ENCODE data around the gene CLUH.
"Not testable (repeated sequence)": the region's sequence is repeated elsewhere in the genome, so short reads cannot be mapped to it uniquely, and the experiment has no call there.

The CLUH gene

DNA sequence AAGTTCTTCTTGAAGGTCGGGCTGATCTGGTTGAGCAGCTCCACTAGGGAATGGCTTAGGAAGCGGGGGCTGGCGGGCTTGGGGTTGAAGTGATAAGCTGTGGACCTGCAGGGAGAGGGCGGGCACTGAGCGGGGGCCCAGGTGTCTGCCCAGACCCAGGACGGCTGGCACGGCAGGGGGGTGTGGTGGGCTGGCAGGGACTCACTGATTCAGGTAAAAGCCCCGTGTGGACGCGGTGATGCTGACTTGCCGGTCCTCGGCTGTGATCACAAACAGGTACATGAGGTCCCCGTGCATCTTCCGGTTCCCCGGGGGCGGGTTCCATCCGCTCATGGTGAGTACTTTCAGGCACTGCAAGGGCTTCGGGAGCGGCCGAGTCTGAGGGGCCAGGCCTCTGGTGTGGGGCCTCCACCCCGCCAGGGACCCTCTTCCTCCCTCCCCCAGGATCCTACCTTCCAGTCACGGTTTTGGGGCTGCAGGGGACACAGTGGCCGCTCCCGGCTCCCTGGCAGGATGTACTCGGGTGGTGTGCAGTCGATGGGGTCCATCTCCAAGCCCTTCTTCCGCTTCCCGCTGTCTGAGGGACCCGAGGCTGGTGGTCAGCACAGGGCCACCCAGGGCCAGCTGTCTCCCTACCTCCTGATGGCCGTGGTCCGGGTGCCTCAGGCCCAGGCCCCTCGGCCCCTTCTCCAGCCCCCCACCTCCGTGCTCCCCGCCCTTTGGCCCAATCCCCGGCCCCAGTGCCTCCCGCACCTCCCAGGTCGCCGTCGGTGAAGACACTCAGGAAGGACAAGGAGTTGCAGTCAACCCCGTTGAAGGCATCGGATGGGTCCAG, 10.2 kb downstream of the CLUH start:
- DNase-seq = no peak

DNA sequence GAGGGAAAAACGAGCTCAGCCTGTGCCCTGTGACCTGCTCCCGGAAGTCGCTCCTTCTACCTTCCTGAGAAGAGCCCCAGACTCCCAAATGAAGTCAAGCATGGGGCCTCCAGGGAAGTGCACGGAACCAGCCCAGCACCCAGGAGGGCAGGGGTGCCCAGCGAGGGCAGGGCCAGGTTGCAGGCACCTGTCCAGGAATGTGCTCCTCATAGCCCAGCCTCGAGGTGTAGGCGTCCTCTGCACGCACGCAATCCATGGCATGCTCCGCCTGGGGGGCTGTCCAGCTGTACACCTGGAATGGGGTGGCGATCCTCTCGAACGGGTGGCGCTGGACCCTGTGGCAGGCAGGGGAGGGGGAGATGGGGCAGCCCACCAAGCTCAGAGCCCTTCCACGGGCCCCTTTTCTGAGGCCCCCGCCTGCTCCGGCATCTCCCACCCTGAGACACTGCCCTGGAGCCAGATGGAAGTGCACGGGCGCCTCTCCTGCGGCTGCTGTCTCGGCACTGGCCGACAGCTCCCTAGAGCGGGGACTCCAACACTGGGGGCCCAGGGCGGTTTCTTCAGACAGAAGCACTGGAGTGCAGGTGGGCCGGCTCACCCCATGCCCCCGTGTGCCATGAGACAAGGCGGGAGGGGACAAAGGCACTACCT, 10.9 kb downstream of the CLUH start:
- DNase-seq = no peak

DNA sequence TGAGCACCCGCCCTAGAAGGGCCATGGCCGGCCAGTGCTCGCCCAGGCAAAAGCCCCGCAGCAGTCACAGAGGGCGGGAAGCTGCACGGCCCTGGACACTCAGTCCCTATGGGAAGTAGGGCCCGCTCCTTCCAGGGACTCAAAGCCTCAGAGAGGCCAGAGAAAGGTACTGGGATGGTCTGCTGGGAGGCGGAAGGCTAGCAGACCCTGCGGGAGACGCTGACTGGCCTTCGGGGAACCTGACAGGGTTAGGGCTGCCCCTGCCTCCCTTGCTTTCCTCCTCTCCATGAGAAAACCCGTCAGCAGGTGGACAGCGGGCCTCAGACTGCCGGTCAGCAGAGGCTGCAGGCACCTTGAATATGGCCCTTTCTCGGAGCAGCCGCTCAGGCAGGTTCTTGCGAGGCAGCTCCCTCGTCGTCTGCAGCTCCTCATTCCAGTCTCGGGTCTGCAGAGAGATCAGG, 11.5 kb downstream of the CLUH start:
- no peak for DNase-seq

DNA sequence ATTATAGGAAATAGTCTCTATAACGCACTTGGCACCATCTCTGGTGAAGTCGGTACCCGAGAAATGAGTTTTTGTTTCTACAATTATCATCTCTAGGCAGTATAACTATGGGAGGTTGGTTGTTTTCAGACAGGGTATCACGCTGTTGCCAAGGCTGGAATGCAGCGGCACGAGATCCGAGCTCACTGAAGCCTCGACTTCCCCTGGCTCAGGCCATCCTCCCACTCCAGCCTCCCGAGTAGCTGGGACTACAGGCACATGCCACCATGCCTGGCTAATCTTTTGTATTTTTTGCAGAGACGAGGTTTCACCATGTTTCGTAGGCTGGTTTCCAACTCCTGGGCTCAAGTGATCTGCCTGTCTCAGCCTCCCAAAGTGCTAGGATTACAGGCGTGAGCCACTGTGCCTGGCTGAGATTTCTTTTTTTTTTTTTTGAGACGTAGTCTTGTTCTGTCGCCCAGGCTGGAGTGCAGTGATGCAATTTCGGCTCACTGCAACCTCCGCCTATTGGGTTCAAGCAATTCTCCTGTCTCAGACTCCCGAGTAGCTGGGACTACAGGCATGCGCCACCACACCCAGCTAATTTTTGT, 12.3 kb downstream of the CLUH start:
- not testable (repeated sequence) for DNase-seq

DNA sequence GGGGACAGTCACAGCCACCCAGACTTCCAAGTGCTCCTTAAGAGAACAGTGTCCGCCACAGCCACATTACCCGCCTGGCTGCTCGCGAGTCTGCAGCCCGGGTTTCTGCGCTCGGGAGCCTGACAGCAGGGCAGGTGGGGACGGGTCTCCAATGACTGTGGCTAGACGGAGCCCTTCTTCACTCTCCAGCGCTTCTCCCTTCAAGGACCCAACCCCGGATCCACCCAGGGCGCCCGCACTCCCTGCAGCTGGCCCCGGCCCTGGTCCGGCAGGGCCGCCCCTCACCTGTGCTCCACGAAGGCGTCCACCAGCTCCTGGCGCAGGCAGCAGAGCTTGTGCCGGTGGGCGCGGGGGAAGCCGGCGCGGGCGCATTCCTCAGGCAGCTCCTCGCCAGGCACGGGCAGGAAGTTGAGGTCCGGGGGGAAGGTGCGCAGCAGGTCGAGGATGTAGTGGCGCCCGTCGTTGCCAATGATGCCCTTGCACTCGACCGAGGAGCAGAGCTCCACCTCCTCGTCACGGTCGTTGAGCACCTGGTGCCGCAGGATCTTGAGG, 13.9 kb downstream of the CLUH start:
- DNase-seq = no peak

DNA sequence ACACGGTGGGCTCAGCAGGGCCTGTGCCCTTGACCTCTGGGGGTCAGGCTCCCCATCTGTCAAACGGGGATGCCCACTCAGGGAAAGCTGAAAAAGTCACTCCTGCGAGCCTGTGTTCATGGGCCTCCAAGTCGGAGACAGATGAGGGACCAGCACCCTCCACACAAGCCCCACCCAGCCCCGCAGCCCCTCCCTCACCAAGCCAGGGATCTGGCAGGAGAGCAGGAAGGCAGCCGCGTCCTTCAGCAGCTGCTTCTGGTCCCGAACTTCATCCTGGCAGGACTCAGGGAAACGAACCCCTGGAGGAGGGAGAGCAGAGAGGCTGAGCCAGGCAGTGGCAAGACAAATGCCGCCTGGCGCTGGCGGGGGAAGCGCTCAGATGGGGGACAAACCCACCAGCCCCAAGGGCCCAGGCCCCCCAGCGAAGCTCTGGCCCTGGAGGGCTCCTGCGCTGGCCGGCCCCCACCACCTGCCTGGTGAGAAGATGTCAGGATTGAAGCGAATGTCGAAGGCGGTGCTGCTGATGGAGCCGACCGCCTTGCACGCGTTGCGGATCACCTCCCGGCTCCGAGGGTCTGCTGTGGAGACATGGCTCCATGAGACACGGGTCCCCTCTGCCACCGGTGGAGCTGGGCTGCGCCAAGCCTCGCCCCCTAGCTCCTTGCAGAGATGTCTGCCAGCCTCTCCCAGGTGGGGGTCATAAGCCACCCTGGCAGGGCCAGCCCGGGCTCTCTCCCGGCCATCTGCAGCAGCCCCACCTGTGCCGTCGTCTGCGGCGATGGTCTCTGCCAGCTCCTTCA, 15.4 kb downstream of the CLUH start:
- DNase-seq = no peak

DNA sequence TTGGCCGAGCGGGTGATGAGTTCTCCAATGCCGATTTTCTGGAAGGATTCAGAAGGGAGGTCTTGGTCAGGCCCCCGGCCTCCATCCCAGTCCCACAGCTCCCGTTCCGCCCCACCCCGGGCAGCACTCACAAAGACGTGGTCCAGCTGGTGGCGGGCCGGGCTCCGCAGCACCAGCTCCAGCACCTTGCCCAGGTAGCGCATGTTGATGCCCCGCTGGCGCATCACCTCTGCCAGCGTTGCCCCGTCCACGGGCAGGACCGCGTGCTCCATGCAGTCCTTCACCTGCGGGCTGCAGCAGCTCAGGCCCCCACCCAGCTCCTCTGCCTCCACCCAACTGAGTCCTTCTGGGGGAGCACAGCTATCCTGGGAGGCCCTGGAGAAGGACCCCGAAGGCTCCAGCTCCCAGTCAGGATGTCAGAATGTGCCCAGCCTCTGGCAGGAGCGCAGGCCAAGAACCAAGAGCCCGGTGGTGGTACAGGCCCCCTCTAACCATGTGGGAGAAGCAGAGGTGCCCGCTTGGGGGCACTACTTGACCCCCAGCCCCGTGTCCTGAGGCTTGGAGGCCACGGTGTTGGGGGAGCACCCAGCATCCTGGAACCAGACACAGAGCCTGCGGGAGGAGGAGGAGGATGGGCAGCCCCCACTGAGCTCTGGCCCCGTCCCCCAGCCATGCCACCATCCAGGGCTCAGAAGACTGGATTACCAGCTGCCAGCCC, 16.2 kb downstream of the CLUH start:
- DNase-seq = no peak

DNA sequence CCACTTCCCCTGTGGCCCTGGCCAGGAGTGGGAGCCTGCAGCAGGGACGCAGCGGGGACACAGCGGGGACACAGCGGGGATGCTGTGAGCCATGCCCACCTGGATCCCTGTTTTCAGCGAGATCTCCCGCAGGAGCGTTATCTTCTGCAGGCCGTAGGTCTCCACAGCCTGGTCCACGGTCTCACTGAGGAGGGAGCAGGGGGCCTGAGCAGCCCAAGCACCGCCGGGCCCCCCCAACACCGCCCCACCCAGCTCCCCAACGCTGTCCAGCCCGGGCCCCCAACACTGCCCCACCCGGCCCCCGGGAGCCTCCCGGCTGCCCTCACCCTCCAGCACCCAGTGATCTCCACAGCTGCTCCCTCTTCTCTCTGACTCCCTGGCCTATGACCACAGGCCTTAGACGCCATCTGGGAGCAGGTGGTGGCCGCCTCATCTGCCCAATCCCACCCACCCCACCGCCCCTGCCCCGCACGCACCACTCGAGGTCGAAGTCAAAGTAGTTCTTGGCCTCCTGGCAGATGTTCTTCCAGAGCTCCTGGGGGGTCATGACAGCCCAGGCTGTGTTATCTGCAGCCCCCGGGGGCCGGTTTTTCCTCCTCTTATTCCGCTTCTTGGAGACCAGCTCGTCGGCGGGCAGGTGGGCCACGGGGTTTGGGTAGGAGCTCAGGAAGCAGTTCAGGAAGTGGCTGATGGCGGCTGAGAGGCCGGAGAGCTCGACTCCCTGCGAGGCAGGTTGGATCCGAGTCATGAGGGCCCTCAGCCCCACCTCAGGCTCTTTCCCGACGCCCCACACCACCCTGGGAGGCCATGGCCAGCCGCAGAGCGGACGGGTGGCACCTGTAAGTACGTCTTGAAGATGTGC, 17.0 kb downstream of the CLUH start:
- DNase-seq = no peak

DNA sequence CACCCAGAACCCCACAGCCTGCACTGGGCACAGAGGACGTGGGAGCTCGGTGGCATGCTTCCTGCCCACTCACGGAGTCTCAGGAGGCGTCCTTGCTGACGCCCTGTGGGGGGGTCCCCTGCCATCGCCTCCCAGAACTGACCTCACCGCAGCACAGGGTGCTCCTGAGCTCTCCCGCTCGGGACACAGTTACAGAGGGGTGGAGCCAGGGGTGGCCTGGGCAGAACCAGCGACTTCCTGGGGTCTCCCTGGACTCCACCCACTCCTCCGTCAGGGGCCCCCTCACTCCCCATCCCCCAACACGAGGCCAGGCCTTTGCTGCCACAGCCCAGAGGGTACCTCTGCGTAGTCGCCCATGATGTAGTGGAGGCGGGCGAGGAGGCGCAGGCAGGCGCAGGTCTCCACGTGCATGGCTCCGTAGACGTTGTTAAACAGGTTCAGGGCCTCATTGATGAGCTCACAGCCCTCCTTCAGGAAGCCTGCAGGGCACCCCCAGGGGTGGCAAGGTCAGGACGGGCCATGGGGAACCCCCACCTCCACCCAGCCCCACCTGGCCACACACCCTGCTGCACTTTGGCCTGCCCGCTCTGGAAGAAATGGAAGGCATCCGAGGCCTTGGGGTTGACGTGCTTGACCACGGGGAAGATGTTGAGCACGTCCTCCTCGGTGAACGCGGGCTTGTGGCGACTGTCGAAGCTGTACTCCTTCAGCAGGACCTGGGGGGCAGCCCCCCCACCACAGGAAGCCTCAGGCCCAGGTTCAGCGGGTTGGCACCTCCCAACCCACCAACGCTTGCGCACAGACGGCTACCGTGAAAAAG, 17.8 kb downstream of the CLUH start:
- DNase-seq = no peak

DNA sequence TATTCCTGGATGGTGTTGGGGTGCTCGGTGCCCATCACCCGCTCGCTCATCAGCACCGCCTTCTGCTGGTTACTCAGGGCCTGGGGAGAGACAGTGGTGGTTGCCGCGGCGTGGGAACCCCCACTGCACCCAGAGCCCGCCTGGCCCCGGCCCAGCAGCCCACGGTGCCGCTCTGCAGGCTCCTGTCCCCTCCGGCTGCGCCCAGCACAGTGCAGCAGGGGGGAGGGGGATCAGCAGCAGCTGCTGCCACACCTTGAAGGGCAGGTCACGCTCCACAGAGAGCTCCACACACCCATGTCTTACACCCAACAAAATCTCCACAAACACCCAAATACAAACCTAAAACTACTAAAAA, 18.8 kb downstream of the CLUH start:
- DNase-seq = no peak

DNA sequence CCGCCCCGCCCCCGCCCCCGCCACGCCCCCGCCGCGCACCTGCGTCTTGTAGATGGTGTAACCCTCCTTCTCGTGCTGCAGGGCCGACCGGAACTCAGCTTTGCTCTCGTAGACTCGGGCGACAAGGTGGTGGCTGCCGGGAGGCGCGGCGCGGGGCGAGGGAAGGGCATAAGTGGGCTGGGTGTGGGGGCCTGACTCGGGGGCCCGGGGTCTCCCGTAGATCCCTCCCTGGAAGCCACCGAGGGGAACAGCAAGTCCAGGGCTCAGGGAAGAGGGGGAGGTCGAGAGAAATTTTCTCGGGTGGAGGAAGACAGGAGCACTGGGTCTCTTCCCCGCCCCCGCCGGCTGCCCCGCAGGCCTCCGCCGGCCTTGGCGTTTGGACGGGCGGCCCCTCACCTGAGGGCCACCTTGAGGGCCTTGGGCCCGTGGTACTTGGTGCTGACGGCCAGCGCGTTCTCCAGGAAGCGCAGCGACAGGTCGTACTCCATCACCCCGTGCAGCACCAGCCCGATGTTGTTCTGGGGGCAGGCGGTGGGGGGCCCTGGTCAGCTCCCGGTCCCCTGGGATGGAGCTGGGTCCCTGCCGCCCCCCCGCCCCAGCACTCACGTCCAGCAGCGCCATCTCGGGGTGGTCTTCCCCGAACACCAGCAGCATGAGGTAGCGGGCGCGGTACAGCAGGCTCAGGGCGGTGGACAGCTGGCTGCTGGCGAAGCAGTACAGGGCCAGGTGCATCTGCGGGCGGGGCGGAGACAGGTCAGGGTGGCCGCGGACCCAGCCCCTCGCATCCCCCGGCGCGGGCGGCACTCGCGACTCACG, 19.4 kb downstream of the CLUH start:
- no peak for DNase-seq

DNA sequence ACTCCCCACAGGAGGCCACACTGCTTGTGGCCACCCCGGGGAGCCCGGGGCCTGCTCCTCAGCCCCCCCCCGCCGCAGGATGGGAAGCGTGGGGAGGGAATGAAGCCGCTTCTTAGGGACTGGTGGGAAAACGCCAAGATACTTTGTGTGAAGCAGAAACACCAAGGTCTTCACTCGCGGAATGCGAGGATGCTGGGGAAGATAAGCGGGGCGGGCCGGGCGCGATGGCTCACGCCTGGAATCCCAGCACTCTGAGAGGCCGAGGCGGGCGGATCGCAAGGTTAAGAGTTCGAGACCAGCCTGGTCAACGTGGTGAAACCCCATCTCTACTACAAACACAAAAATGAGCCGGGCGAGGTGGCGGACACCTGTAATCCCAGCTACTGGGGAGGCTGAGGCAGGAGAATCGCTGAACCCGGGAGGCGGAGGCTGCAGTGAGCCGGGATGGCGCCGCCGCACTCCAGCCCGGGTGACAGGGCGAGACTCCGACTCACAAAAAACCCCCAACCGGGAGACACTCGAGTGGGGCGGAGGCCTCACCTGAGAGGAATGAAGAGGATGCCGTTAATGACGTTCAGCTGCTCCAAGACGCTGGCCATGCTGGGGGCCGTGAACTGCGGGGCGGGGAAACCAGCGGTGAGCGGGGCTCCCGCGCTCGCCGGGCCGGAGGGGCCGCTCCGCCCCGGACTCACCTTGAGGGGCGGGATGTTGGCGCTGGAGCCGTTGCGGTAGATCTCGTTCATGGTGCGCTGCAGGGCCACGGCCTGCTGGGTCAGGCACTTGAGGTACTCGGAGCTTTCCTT, 20.3 kb downstream of the CLUH start:
- DNase-seq = no peak

DNA sequence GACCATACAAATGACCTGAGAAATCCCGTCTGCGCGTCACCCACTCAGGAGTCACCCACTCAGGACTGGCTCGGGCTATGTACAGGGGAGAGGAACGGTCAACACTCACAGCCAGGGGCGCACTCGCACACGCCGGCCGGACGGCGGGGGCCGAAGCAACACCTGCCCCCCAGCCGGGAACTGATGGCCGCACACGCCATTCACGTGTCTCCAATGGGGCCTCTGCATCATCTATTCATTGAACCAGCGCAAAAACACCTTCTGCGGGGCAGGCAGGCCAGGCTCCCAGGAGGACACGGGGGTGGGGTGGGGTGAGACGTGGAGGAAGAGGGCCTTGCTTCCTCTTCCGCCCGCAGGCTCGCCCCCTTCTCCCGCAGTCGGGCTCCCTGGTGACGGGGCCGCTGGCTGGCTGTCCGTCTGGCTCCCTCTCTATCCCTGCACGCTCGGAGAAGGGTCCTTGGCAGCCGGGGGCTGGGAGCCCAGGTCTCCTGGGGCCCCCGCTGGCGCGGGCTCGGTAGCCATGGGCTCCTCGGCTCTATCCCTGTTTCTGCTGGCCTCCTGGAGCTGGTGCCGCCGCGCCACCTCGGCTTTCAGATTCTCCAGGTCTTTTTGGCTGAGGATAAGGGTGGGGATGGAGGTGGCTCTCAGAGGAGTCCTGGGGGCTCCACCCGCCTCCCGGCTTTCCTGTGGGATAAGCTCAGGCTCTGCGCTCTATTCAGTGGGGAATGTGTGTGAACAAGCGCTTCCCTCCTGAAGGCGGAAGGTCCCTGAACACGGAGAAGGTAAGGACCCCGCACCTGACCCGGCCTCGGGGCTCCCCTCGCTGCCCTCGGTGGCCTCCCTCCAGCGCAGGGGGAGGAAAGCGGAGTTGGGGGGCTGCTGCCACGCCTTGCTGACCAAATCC, 21.1 kb downstream of the CLUH start:
- peak; percentile 47 for DNase-seq

DNA sequence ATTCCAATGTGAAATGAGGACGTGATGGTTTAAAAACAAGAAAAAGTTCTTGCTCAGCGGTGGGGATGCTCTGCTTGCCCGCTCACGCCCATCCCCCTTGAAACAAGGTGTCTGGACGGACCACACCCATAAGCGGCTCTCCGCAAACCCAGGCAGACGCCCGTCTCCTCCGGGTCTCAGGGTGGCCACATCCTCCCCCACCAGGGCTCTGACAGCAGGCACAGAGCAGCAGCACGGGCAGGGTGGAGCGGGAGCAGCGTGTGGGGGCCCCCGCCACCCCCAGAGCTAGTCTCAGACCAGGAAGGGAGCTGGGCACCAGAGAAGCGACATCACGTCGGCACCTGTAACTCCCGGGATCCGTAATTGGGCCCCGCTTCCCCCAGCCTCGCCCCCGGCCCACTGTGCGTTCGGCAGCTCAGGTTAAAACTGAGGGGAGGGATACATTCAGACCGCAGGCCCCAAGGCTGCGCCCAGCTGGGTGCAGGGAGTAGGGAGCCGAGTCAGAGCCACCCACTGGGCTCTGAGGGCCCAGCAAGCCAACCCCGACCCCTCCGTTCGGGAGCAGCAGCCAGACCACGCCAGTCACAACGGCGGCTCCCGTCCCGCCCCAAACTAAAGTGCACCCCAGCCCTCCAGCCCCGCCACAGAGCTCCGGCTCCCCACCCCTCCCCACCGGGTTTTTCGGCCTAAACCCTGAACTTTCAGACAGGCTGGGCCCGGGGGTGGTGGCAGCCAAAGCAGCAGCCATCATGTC, 22.0 kb downstream of the CLUH start:
- peak; percentile 19 for DNase-seq

DNA sequence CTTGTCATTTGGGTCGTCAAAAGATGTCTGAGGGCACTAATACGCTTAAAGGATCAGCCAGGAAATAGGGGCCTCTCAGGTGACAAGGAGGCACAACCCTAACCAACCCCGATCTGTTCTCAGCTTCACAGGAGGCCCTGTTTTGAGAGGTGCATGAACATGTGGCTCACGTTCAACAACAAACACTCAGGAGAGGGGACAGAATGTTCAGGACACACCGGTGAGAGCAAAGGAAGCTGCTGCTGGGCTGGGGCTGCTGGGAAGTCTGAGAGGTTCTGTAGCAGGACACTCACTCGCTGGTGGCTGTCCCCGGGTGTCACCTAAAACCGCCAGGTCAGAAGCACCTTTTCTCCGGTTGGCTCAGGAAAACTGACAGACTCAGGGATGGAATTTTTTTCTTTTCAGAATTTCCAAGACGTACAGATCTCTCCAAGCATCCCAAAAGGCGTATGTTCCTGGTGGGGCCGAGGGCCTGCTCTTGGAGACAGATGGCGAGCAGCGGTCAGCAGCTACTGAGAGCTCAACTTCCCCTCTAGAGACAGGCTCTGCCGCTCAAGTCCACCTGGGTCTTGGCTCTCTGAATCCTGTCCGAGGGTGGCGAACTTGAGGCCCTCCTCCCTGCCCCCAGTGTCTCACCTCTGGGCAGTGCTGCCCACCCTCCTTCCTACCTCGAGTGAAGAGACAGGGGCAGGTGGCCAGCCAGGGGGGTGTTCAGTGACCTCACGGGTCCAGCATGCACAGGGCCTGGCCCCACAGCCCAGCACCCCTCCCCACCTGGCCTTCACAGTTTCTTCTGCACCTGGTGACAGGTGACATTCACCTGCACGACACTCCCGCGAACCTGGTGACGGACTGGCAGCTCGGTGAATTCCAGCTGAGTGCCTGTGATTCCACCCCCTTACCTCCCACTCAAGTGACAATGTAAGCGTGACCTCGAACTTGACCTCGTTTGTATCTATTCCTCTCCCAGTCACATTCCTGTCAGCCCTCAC, 22.9 kb downstream of the CLUH start:
- DNase-seq = peak; percentile 32

DNA sequence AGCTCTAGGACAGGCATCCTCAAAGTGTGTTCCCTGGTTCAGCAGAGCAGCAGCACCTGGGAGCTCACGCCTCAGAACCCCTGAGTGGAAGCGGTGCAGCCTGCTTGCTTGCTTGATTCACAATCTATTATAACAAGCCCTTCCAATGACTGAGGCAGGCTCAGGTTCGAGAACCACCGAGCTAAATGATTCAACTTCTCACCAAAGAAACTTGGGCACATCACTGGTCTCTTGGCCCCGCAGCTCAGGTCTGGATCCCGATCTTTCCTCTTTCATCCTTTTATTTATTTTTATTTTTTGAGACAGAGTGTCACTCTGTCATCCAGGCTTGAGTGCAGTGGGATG, 24.5 kb downstream of the CLUH start:
- DNase-seq = no peak
